Nephron progenitor cell (in vitro differentiated cells): Measurements from ENCODE around the gene SDCBP2.

ENCODE experiments used
- DNase-seq: peaks from one replicate; pipeline ENCODE4 v3.0.0; 2021
- H3K27ac Mint-ChIP-seq: 2 replicates; pipeline ENCODE4 v1.8.0; 2021; ENCODE audit warnings: mild to moderate bottlenecking, moderate library complexity, mixed read lengths
- H3K27me3 Mint-ChIP-seq: 2 replicates; pipeline ENCODE4 v1.8.0; 2021; ENCODE audit warnings: mild to moderate bottlenecking, low read depth, mixed read lengths; ENCODE audit not compliant: poor library complexity
- H3K36me3 Mint-ChIP-seq: 2 replicates; pipeline ENCODE4 v1.8.0; 2021; ENCODE audit warnings: low read depth, mixed read lengths
- H3K4me1 Mint-ChIP-seq: 2 replicates; pipeline ENCODE4 v1.8.0; 2021; ENCODE audit warnings: mixed read lengths
- H3K4me3 Mint-ChIP-seq: 2 replicates; pipeline ENCODE4 v1.8.0; 2021; ENCODE audit warnings: mild to moderate bottlenecking, moderate library complexity, mixed read lengths
- H3K9me3 Mint-ChIP-seq: 2 replicates; pipeline ENCODE4 v1.8.0; 2021; ENCODE audit warnings: mild to moderate bottlenecking, moderate library complexity, mixed read lengths
- TF ChIP-seq, protein P1 (sequence below): fragments of 200-600 bp; sonication (generic); IDR thresholded peaks from 2 replicates; pipeline ENCODE4 v1.5.0; 2021; ENCODE audit warnings: antibody characterized with exemption

Gene SDCBP2

DNA sequence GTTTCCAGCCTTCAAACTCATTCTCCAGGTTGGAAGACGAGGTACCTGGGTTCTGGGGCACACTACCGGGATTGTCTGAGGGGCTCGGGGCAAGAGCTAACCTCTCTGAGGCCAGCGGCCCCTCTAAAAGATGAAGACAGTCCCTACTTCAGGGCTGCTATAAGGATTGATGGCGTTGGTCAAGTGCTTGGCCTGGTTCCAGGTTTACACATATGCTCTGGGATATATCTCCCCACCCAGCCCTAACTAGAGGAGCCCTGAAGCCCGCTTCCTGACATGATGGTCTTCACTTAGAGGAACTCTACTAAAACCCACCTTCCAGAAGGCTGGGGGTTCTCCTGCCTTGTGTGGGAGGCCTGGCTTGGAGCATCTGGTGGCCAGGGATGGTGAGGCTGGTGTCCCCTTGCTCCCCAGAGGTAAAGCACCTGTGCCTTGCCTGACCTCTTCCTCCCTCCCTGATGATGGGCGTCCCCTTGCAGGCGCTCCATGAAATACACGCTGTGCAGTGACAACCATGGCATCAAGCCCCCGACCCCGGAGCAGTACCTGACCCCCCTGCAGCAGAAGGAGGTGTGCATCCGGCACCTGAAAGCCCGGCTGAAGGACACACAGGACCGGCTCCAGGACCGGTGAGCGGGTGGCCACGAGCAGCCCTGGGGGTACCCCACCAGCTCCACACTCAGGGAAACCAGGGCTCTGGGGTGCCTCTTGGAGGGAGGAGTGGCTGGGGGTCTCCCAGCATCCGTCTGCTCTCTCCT lies 28.7 kb downstream of the SDCBP2 start:
- peaks cover 22% of the 10 kb centered on the region for H3K4me1 Mint-ChIP-seq
- H3K36me3 Mint-ChIP-seq, result no peaks in the 10 kb centered on the region
- peaks cover 14% of the 10 kb centered on the region for H3K27me3 Mint-ChIP-seq
- no peaks in the 10 kb centered on the region for H3K9me3 Mint-ChIP-seq
- TF ChIP-seq, protein P1, sequence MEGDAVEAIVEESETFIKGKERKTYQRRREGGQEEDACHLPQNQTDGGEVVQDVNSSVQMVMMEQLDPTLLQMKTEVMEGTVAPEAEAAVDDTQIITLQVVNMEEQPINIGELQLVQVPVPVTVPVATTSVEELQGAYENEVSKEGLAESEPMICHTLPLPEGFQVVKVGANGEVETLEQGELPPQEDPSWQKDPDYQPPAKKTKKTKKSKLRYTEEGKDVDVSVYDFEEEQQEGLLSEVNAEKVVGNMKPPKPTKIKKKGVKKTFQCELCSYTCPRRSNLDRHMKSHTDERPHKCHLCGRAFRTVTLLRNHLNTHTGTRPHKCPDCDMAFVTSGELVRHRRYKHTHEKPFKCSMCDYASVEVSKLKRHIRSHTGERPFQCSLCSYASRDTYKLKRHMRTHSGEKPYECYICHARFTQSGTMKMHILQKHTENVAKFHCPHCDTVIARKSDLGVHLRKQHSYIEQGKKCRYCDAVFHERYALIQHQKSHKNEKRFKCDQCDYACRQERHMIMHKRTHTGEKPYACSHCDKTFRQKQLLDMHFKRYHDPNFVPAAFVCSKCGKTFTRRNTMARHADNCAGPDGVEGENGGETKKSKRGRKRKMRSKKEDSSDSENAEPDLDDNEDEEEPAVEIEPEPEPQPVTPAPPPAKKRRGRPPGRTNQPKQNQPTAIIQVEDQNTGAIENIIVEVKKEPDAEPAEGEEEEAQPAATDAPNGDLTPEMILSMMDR, result no peak
- H3K4me3 Mint-ChIP-seq, result no peak overlapping the region
- DNase-seq, result no peak
- H3K27ac Mint-ChIP-seq, result no peak overlapping the region

DNA sequence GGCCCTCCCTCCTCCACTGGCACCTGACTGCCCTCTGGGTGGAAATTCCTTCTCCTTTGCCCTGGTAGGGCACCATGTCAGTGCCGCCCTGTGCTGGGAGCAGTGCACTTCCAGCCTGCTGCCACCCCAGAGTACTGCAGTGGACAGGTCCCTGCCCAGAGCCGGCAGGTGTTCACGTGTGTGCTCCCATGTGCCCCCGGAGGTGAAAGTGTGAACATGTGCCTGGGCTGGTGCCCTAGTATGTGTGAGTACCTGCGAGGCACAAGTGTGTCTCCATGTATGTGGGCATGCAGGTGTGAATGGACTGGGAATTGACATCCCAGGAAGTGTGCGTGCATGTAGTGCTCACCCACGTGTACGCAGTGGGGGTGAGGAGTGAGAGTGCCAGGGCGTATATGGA lies 29.4 kb downstream of the SDCBP2 start:
- TF ChIP-seq, protein P1, result no peak
- Mint-ChIP-seq H3K27me3 (peaks cover 15% of the 10 kb centered on the region), H3K36me3 (no peaks in the 10 kb centered on the region), H3K9me3 (no peaks in the 10 kb centered on the region), H3K4me1 (peaks cover 17% of the 10 kb centered on the region), H3K27ac (no peak overlapping the region), H3K4me3 (no peak overlapping the region)
- no peak for DNase-seq

DNA sequence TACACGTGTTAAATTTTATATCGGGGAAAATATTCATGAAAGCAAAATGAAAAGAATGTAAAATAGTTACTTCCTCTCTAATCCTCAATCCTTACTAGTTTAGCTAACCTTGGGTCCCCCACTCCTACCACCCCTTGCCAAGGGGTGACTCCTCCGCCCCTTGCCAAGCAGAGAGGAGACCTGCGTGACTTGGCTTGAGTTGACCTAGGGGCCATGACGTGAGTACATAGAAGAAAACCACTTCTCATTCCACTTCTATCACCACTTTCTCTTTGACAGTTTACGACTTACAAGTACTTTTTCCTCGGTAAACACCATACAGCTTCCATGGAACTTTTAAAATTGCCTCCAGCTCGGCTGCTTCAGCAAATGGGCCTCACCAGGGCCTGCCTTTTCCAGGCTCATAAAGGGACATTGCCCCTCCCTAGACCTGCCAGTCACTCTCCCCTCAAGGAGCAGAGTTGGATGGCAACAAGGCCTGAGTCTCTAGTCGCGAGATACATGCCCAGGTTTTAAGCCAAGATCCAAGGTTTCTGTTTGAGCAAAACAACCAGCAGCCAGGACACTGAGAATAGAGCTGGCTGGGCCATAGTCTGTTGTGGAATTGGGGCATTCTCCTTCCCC lies 29.9 kb downstream of the SDCBP2 start:
- no peaks in the 10 kb centered on the region for H3K9me3 Mint-ChIP-seq
- DNase-seq, result no peak
- no peak overlapping the region for H3K4me3 Mint-ChIP-seq
- H3K36me3 Mint-ChIP-seq, result no peaks in the 10 kb centered on the region
- peaks cover 12% of the 10 kb centered on the region for H3K4me1 Mint-ChIP-seq
- TF ChIP-seq, protein P1, result no peak
- H3K27me3 Mint-ChIP-seq, result peaks cover 15% of the 10 kb centered on the region
- H3K27ac Mint-ChIP-seq, result peak overlapping the region; percentile 79

DNA sequence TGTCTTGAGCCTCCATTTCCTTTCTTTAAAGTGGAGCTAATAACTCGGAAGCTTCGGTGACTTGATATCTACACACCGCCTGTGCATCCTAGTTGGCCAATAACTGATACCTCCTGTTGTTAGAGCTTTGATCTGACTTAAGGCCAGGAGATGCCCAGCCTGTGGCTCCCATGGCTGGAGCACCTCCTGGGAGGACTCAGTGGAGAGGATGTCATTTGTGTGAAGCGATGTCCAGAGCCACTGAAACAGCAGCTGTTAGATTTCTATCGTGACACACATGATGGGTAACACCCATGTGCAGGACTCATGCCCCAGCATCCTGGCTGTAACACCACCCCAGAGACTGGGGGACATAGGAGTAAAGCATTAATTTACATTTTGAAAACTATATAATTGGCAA lies 30.8 kb downstream of the SDCBP2 start:
- no peak for DNase-seq
- TF ChIP-seq, protein P1, result no peak
- peaks cover 15% of the 10 kb centered on the region for H3K27me3 Mint-ChIP-seq
- no peak overlapping the region for H3K4me3 Mint-ChIP-seq
- H3K36me3 Mint-ChIP-seq, result no peaks in the 10 kb centered on the region
- H3K9me3 Mint-ChIP-seq, result no peaks in the 10 kb centered on the region
- H3K27ac Mint-ChIP-seq, result no peak overlapping the region
- H3K4me1 Mint-ChIP-seq, result peaks cover 4% of the 10 kb centered on the region

DNA sequence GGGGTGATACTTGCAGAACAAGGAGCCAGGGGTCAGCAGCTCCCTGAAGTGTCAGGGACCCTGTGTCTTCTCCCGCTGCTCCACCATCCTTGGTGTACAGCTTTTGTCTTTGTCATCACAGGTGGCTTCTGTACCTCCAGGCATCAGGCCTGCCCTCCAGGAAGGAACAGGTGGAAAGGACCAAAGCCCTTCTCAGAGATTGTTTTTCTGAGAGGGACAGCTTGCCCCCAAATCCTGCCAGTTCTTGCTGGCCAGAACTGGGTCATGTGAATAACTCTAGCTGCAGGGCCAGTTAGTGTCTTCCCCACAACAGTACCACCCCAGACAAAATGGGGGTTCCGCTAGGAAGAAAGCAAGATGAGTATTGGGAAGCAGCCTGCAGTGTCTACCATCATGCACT lies 31.5 kb downstream of the SDCBP2 start:
- Mint-ChIP-seq H3K4me1 (no peaks in the 10 kb centered on the region), H3K36me3 (no peaks in the 10 kb centered on the region), H3K4me3 (no peak overlapping the region), H3K27me3 (peaks cover 18% of the 10 kb centered on the region), H3K9me3 (no peaks in the 10 kb centered on the region), H3K27ac (no peak overlapping the region)
- TF ChIP-seq, protein P1, result no peak
- no peak for DNase-seq

DNA sequence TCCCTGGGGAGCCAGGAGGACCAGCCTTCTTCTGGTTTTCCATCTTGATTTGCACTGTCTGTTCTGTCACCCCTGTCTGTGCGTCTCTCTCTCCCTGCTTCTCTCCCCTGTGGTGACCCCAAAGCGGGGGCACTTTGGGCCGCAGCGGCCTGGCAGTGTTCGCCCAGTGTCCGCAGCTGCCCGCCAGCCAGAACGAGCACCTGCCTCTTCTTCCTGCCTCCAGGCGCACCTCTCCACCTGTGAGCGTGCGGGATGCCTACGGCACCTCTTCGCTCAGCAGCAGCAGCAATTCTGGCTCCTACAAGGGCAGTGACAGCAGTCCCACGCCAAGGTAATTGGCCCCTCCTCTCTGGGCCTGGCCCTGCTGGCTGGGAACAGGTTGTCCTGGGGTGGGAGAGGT lies 32.0 kb downstream of the SDCBP2 start:
- H3K4me1 Mint-ChIP-seq, result no peaks in the 10 kb centered on the region
- no peak for DNase-seq
- H3K4me3 Mint-ChIP-seq, result no peak overlapping the region
- TF ChIP-seq, protein P1, result no peak
- peaks cover 18% of the 10 kb centered on the region for H3K27me3 Mint-ChIP-seq
- H3K9me3 Mint-ChIP-seq, result no peaks in the 10 kb centered on the region
- no peak overlapping the region for H3K27ac Mint-ChIP-seq
- no peaks in the 10 kb centered on the region for H3K36me3 Mint-ChIP-seq
